ENCODE measurements around the gene SIX1. TPM values are rescaled to one million over a fixed set of nuclear protein-coding genes. Genes with fewer than 3 reads are reported as not detected.

SIX1 gene
- total RNA-seq, 2 experiments from 2014 or later = not detected

GRCh38 chr14:60651796-60652673 is 2.8 kb upstream of the SIX1 start:
- Mint-ChIP-seq H3K9me3 (peaks cover 1% of the 10 kb centered on the region), H3K4me1 (peaks cover 39% of the 10 kb centered on the region), H3K27me3 (peaks cover 94% of the 10 kb centered on the region), H3K36me3 (peaks cover 3% of the 10 kb centered on the region), H3K27ac (no peak overlapping the region), H3K4me3 (no peak overlapping the region)
- peak; percentile 44 for DNase-seq
- ATAC-seq (ENCODE audit: low read depth) = no peak
- POLR2A ChIA-PET = no interaction called here

- no peak for ATAC-seq (ENCODE audit: low read depth)
- peaks cover 3% of the 10 kb centered on the region for H3K36me3 Mint-ChIP-seq
- POLR2A ChIA-PET = no interaction called here
- H3K27ac Mint-ChIP-seq = no peak overlapping the region
- DNase-seq = no peak
- H3K4me1 Mint-ChIP-seq = peaks cover 39% of the 10 kb centered on the region
- peaks cover 95% of the 10 kb centered on the region for H3K27me3 Mint-ChIP-seq
- H3K9me3 Mint-ChIP-seq = peaks cover 1% of the 10 kb centered on the region
- no peak overlapping the region for H3K4me3 Mint-ChIP-seq
These were observed 2.0 kb upstream of the SIX1 start for GRCh38 chr14:60651086-60651795.

- no peaks in the 10 kb centered on the region for H3K36me3 Mint-ChIP-seq
- H3K27me3 Mint-ChIP-seq = peaks cover 95% of the 10 kb centered on the region
- DNase-seq (no peak), ATAC-seq (ENCODE audit: low read depth) (no peak)
- H3K4me3 Mint-ChIP-seq = no peak overlapping the region
- no peak overlapping the region for H3K27ac Mint-ChIP-seq
- POLR2A ChIA-PET = no interaction called here
- H3K4me1 Mint-ChIP-seq = peaks cover 35% of the 10 kb centered on the region
- peaks cover 1% of the 10 kb centered on the region for H3K9me3 Mint-ChIP-seq
These were observed 1.2 kb upstream of the SIX1 start for GRCh38 chr14:60650373-60650961.

GRCh38 chr14:60649875-60650372 is 647 bp upstream of the SIX1 start:
- H3K36me3 Mint-ChIP-seq = no peaks in the 10 kb centered on the region
- peak overlapping the region; percentile 56 for H3K4me3 Mint-ChIP-seq
- DNase-seq (no peak), ATAC-seq (ENCODE audit: low read depth) (no peak)
- no peak overlapping the region for H3K27ac Mint-ChIP-seq
- peaks cover 95% of the 10 kb centered on the region for H3K27me3 Mint-ChIP-seq
- POLR2A ChIA-PET = no interaction called here
- H3K4me1 Mint-ChIP-seq = peaks cover 33% of the 10 kb centered on the region
- peaks cover 1% of the 10 kb centered on the region for H3K9me3 Mint-ChIP-seq

GRCh38 chr14:60648249-60648933 is 886 bp downstream of the SIX1 start:
- H3K36me3 Mint-ChIP-seq = no peaks in the 10 kb centered on the region
- H3K9me3 Mint-ChIP-seq = no peaks in the 10 kb centered on the region
- peaks cover 26% of the 10 kb centered on the region for H3K4me1 Mint-ChIP-seq
- POLR2A ChIA-PET = no interaction called here
- H3K4me3 Mint-ChIP-seq = peak overlapping the region; percentile 70
- no peak for ATAC-seq (ENCODE audit: low read depth)
- H3K27me3 Mint-ChIP-seq = peaks cover 95% of the 10 kb centered on the region
- peak; percentile 42 for DNase-seq
- H3K27ac Mint-ChIP-seq = no peak overlapping the region

- Mint-ChIP-seq H3K27ac (no peak overlapping the region), H3K4me1 (peaks cover 22% of the 10 kb centered on the region), H3K27me3 (peaks cover 95% of the 10 kb centered on the region), H3K9me3 (no peaks in the 10 kb centered on the region), H3K36me3 (no peaks in the 10 kb centered on the region), H3K4me3 (peak overlapping the region; percentile 70)
- DNase-seq = no peak
- POLR2A ChIA-PET = no interaction called here
- no peak for ATAC-seq (ENCODE audit: low read depth)
These were observed 1.4 kb downstream of the SIX1 start for GRCh38 chr14:60647837-60648248.

GRCh38 chr14:60647081-60647836 is 2.0 kb downstream of the SIX1 start:
- peaks cover 95% of the 10 kb centered on the region for H3K27me3 Mint-ChIP-seq
- H3K36me3 Mint-ChIP-seq = no peaks in the 10 kb centered on the region
- no peak overlapping the region for H3K27ac Mint-ChIP-seq
- peak overlapping the region; percentile 70 for H3K4me3 Mint-ChIP-seq
- DNase-seq (peak; percentile 51), ATAC-seq (ENCODE audit: low read depth) (no peak)
- POLR2A ChIA-PET = no interaction called here
- H3K4me1 Mint-ChIP-seq = peaks cover 22% of the 10 kb centered on the region
- H3K9me3 Mint-ChIP-seq = no peaks in the 10 kb centered on the region

- no peak overlapping the region for H3K4me3 Mint-ChIP-seq
These were observed 3.0 kb downstream of the SIX1 start for GRCh38 chr14:60646226-60646818.

GRCh38 chr14:60645126-60645741 is 4.0 kb downstream of the SIX1 start:
- Mint-ChIP-seq H3K27me3 (peaks cover 93% of the 10 kb centered on the region), H3K4me1 (peaks cover 16% of the 10 kb centered on the region), H3K36me3 (no peaks in the 10 kb centered on the region), H3K9me3 (peaks cover 1% of the 10 kb centered on the region), H3K27ac (no peak overlapping the region), H3K4me3 (no peak overlapping the region)
- ATAC-seq (ENCODE audit: low read depth) (no peak), DNase-seq (no peak)
- POLR2A ChIA-PET = no interaction called here

More at GRCh38 chr14:60646226-60646818, 3.0 kb downstream of the SIX1 start:
- Mint-ChIP-seq H3K4me1 (peaks cover 19% of the 10 kb centered on the region), H3K27ac (no peak overlapping the region), H3K36me3 (no peaks in the 10 kb centered on the region), H3K27me3 (peaks cover 93% of the 10 kb centered on the region), H3K9me3 (no peaks in the 10 kb centered on the region)
- ATAC-seq (ENCODE audit: low read depth) (no peak), DNase-seq (no peak)
- POLR2A ChIA-PET = no interaction called here

GRCh38 chr14:60644666-60645065 is 4.6 kb downstream of the SIX1 start:
- POLR2A ChIA-PET = no interaction called here
- ATAC-seq (ENCODE audit: low read depth) = no peak
- Mint-ChIP-seq H3K27me3 (peaks cover 93% of the 10 kb centered on the region), H3K36me3 (no peaks in the 10 kb centered on the region), H3K9me3 (peaks cover 1% of the 10 kb centered on the region), H3K27ac (no peak overlapping the region), H3K4me1 (peaks cover 11% of the 10 kb centered on the region), H3K4me3 (no peak overlapping the region)
- no peak for DNase-seq

- Mint-ChIP-seq H3K4me1 (peaks cover 11% of the 10 kb centered on the region), H3K27ac (no peak overlapping the region)
These were observed 5.6 kb downstream of the SIX1 start for GRCh38 chr14:60643463-60644314.

More at GRCh38 chr14:60643463-60644314, 5.6 kb downstream of the SIX1 start:
- H3K9me3 Mint-ChIP-seq = peaks cover 1% of the 10 kb centered on the region
- DNase-seq (no peak), ATAC-seq (ENCODE audit: low read depth) (no peak)
- no peaks in the 10 kb centered on the region for H3K36me3 Mint-ChIP-seq
- no peak overlapping the region for H3K4me3 Mint-ChIP-seq
- POLR2A ChIA-PET = no interaction called here
- peaks cover 97% of the 10 kb centered on the region for H3K27me3 Mint-ChIP-seq
